DOHH2 (cell line): Measurements from ENCODE around the gene IL31.

Experiments used
- H3F3A ChIP-seq: fragments of 200-600 bp; sonication (generic), shearing (Covaris generic); 2 replicates; pipeline ENCODE4 v1.6.0; 2016; ENCODE audit warnings: antibody characterized with exemption, mild to moderate bottlenecking; ENCODE audit not compliant: control insufficient read depth, insufficient read depth
- H3K27ac ChIP-seq: fragments of 200-600 bp; sonication (generic); 2 replicates; pipeline ENCODE4 v1.5.1; 2014; ENCODE audit warnings: low read depth, mild to moderate bottlenecking, low read length, moderate library complexity
- H3K27me3 ChIP-seq: fragments of 200-600 bp; sonication (generic); 2 replicates; pipeline ENCODE4 v1.6.1; 2014; ENCODE audit warnings: mild to moderate bottlenecking, low read length, mixed read lengths; ENCODE audit not compliant: control insufficient read depth
- H3K36me3 ChIP-seq: fragments of 200-600 bp; sonication (generic); 2 replicates; pipeline ENCODE4 v1.6.1; 2014; ENCODE audit warnings: mild to moderate bottlenecking, low read length, moderate library complexity, mixed read lengths; ENCODE audit not compliant: control insufficient read depth
- H3K4me1 ChIP-seq: fragments of 200-600 bp; sonication (generic); 2 replicates; pipeline ENCODE4 v1.6.1; 2014; ENCODE audit warnings: mild to moderate bottlenecking, low read length, mixed read lengths; ENCODE audit not compliant: control insufficient read depth
- H3K4me2 ChIP-seq: fragments of 200-600 bp; sonication (generic); 2 replicates; pipeline ENCODE4 v1.6.0; 2014; ENCODE audit warnings: mild to moderate bottlenecking, low read length, moderate library complexity
- H3K4me3 ChIP-seq: fragments of 200-600 bp; sonication (generic); 2 replicates; pipeline ENCODE4 v1.5.1; 2014; ENCODE audit warnings: mild to moderate bottlenecking, low read length, mixed read lengths
- H3K79me2 ChIP-seq: fragments of 200-600 bp; sonication (generic); 2 replicates; pipeline ENCODE4 v1.6.1; 2014; ENCODE audit warnings: mild to moderate bottlenecking, low read length, mixed read lengths; ENCODE audit not compliant: control insufficient read depth
- H3K9me2 ChIP-seq: fragments of 200-600 bp; sonication (generic); replicated peaks from 2 replicates; pipeline ENCODE4 v1.6.1; 2014; ENCODE audit warnings: mild to moderate bottlenecking, low read length, mixed read lengths; ENCODE audit not compliant: control insufficient read depth
- H3K9me3 ChIP-seq: fragments of 200-600 bp; sonication (generic); 2 replicates; pipeline ENCODE4 v1.6.1; 2014; ENCODE audit warnings: antibody characterized with exemption, low read length, mixed read lengths; ENCODE audit not compliant: control insufficient read depth, insufficient read depth
- H4K20me1 ChIP-seq: fragments of 200-600 bp; sonication (generic); 2 replicates; pipeline ENCODE4 v1.6.0; 2014; ENCODE audit warnings: low read depth, mild to moderate bottlenecking, antibody characterized with exemption, low read length, moderate library complexity; ENCODE audit not compliant: control insufficient read depth, insufficient read depth
- EZH2phosphoT487 ChIP-seq: fragments of 200-600 bp; sonication (generic); IDR thresholded peaks from 2 replicates; pipeline ENCODE4 v1.6.1; 2017; ENCODE audit warnings: borderline replicate concordance, mild to moderate bottlenecking, antibody characterized with exemption, low read length, moderate library complexity, mixed read lengths
- TF ChIP-seq, protein P1 (sequence below): fragments of 200-600 bp; sonication (generic); IDR thresholded peaks from one replicate; pipeline ENCODE4 v1.5.1; 2014; ENCODE audit warnings: antibody characterized with exemption, mild to moderate bottlenecking, low read depth, low read length; ENCODE audit not compliant: poor library complexity, severe bottlenecking

The IL31 gene

DNA sequence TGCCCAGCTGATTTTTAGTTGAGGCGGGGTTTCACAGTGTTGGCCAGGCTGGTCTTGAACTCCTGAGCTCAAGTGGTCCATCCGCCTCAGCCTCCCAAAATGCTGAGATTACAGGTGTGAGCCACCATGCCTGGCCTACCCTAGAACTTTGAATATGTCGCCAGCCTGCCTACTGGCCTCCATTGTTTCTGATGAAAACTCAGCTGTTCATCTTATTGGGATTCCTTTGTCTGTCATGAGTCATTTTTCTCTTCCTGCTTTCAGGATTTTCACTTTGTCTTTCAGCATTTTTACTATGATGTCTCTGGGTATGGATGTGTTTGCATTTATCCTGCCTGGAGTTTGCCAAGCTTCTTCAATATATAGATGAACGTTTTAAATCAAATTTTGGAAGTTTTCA, 21.4 kb upstream of the IL31 start:
- Histone ChIP-seq H3K4me1 (peaks cover 12% of the 10 kb centered on the region), H3K27ac (no peak overlapping the region), H4K20me1 (no peaks in the 10 kb centered on the region), H3F3A (no peaks in the 10 kb centered on the region; the same call in 1 of the 2 replicates), H3K9me3 (no peaks in the 10 kb centered on the region), H3K9me2 (no peaks in the 10 kb centered on the region), H3K36me3 (no peaks in the 10 kb centered on the region), H3K79me2 (no peaks in the 10 kb centered on the region), H3K4me2 (no peak overlapping the region), H3K4me3 (no peak overlapping the region), H3K27me3 (peaks cover 5% of the 10 kb centered on the region)
- TF ChIP-seq, protein P1, sequence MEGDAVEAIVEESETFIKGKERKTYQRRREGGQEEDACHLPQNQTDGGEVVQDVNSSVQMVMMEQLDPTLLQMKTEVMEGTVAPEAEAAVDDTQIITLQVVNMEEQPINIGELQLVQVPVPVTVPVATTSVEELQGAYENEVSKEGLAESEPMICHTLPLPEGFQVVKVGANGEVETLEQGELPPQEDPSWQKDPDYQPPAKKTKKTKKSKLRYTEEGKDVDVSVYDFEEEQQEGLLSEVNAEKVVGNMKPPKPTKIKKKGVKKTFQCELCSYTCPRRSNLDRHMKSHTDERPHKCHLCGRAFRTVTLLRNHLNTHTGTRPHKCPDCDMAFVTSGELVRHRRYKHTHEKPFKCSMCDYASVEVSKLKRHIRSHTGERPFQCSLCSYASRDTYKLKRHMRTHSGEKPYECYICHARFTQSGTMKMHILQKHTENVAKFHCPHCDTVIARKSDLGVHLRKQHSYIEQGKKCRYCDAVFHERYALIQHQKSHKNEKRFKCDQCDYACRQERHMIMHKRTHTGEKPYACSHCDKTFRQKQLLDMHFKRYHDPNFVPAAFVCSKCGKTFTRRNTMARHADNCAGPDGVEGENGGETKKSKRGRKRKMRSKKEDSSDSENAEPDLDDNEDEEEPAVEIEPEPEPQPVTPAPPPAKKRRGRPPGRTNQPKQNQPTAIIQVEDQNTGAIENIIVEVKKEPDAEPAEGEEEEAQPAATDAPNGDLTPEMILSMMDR = no peak
- TF ChIP-seq EZH2phosphoT487 = no peak

DNA sequence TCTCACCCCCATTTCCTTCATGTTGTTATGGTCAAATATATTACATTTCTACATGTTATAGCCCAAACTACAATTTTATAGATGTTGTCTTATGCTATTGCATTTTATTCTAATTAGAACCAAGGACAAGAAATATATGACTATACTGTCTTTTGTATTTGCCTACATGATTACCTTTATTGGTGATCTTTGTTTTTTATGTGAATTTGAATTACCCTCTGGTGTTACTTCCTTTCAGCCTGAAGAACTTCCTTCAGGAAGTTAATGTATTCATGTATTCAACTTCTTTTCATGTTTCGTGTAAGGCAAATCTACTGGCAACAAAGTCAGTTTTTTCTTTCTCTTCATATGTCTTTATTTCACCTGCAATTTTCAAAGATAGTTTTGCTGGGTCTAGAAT, 20.8 kb upstream of the IL31 start:
- Histone ChIP-seq H3K36me3 (no peaks in the 10 kb centered on the region), H3F3A (no peaks in the 10 kb centered on the region; the same call in 1 of the 2 replicates), H3K4me1 (peaks cover 12% of the 10 kb centered on the region), H3K9me3 (no peaks in the 10 kb centered on the region), H4K20me1 (no peaks in the 10 kb centered on the region), H3K79me2 (no peaks in the 10 kb centered on the region), H3K4me2 (no peak overlapping the region), H3K27ac (no peak overlapping the region), H3K4me3 (no peak overlapping the region), H3K27me3 (peaks cover 3% of the 10 kb centered on the region), H3K9me2 (no peaks in the 10 kb centered on the region)
- TF ChIP-seq, protein P1 = no peak
- TF ChIP-seq EZH2phosphoT487 = no peak

DNA sequence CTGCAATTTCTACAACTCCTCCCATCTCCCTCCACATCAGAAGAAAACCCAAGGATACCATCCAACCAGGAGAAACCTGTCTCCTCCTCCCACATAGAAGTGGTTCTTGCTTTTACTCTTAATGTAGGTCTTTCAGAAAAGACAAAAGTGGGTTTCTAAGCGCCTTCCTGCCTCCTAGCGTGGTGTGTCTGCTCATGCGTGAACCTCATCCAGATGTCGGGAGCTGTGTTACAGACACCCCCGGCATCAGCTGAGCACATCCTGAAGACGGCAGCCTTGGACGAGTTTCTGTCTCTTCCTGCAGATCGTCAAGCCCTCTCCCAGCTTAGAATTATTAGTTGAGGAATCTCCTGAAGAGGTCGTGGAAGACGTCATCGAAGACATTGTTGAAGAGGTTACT, 18.4 kb upstream of the IL31 start:
- TF ChIP-seq, protein P1 = no peak
- no peak for TF ChIP-seq EZH2phosphoT487
- no peaks in the 10 kb centered on the region for H3K36me3 ChIP-seq
- H3F3A ChIP-seq = no peaks in the 10 kb centered on the region; the same call in 1 of the 2 replicates
- H3K27me3 ChIP-seq = no peaks in the 10 kb centered on the region
- no peaks in the 10 kb centered on the region for H3K9me3 ChIP-seq
- no peak overlapping the region for H3K27ac ChIP-seq
- no peaks in the 10 kb centered on the region for H3K79me2 ChIP-seq
- no peak overlapping the region for H3K4me2 ChIP-seq
- peaks cover 9% of the 10 kb centered on the region for H3K4me1 ChIP-seq
- no peak overlapping the region for H3K4me3 ChIP-seq
- no peaks in the 10 kb centered on the region for H4K20me1 ChIP-seq
- no peaks in the 10 kb centered on the region for H3K9me2 ChIP-seq
